Esophagus mucosa (tissue), 1 donor: ENCODE measurements around the gene AP4M1. TPM values are rescaled to one million over a fixed set of nuclear protein-coding genes. Genes with fewer than 3 reads are reported as not detected.

Experiments used
- total RNA-seq: library from RNA; stranded (reverse); gene quantifications from one replicate; pipeline ENCODE4 v1.2.4, GENCODE V29; 2023
- donor health status: DM: yes; HTN: yes; CAD: no.

Gene AP4M1
- total RNA-seq, 1 donor from 2014 or later = 15.1 TPM

Other genes starting within 250 kb of the AP4M1 start
- 0.28 TPM for gene OR2AE1, start 224.6 kb upstream of the AP4M1 start, total RNA-seq
- gene TRIM4, start 182.1 kb upstream of the AP4M1 start, total RNA-seq = 13.9 TPM
- 0.20 TPM for gene GJC3, start 172.0 kb upstream of the AP4M1 start, total RNA-seq
- gene AZGP1, start 125.6 kb upstream of the AP4M1 start, total RNA-seq = 10.8 TPM
- gene ZKSCAN1, start 86.0 kb upstream of the AP4M1 start, total RNA-seq = 62.4 TPM
- 3.7 TPM for gene ZSCAN21, start 51.9 kb upstream of the AP4M1 start, total RNA-seq
- 12.4 TPM for gene ZNF3, start 19.9 kb upstream of the AP4M1 start, total RNA-seq
- gene COPS6, start 12.7 kb upstream of the AP4M1 start, total RNA-seq = 95.0 TPM
- gene MCM7, start 246 bp upstream of the AP4M1 start, total RNA-seq = 53.0 TPM
- gene TAF6, start 17.7 kb downstream of the AP4M1 start, total RNA-seq = 23.3 TPM
- gene CNPY4, start 18.0 kb downstream of the AP4M1 start, total RNA-seq = 3.4 TPM
- 1.7 TPM for gene MBLAC1, start 25.3 kb downstream of the AP4M1 start, total RNA-seq
- gene LAMTOR4, start 47.3 kb downstream of the AP4M1 start, total RNA-seq = 71.1 TPM
- gene TRAPPC14, start 57.1 kb downstream of the AP4M1 start, total RNA-seq = 16.3 TPM
- gene GAL3ST4, start 67.0 kb downstream of the AP4M1 start, total RNA-seq = 5.6 TPM
- gene GPC2, start 75.7 kb downstream of the AP4M1 start, total RNA-seq = 0.20 TPM
- 0.48 TPM for gene STAG3, start 76.3 kb downstream of the AP4M1 start, total RNA-seq
- gene PVRIG, start 118.3 kb downstream of the AP4M1 start, total RNA-seq = 0.36 TPM
- gene SPDYE3, start 206.1 kb downstream of the AP4M1 start, total RNA-seq = not detected